Measurements from ENCODE around the gene HNRNPH1. TPM values are rescaled to one million over a fixed set of nuclear protein-coding genes. Genes with fewer than 3 reads are reported as not detected.

The HNRNPH1 gene
- total and polyA plus RNA-seq, 10 donors = 214 to 931 (median 693) TPM

GRCh38 chr5:179609834-179610108 is 13.7 kb downstream of the HNRNPH1 start:
- Histone ChIP-seq H3K36me3 (peaks cover 5 to 100% (median 88%) of the 10 kb centered on the region in 6 donors), H3K9me3 (no peaks in the 10 kb centered on the region), H3K27me3 (replicated peaks in 1 of 7) (no peaks in the 10 kb centered on the region), H3K4me1 (peaks cover 0 to 74% (median 30%) of the 10 kb centered on the region in 6 donors), H3K4me3 (no peak overlapping the region), H3K27ac (peak overlapping the region in 1 of 8 donors; percentile 30)
- TF ChIP-seq POLR2A (IDR thresholded peaks at IDR 0.05) (no peak), CTCF (IDR thresholded peaks at IDR 0.05 in 8 of 11, conservative IDR thresholded peaks at IDR 0.05 in 3 of 11) (no peak), POLR2AphosphoS5 (IDR thresholded peaks at IDR 0.05) (no peak)
- no peak for DNase-seq
- intact Hi-C loops (cut with DNase I; ENCODE audit: low total_unique reads) = loop anchor here (10.0 kb wide), 1 partner anchor 55 kb away; the partner anchor contains the start of gene RUFY1
- whole genome bisulfite sequencing, 5 donors = 80 to 91% (median 85%) methylated on average over 7 to 8 of the region's 8 CpGs

DNA sequence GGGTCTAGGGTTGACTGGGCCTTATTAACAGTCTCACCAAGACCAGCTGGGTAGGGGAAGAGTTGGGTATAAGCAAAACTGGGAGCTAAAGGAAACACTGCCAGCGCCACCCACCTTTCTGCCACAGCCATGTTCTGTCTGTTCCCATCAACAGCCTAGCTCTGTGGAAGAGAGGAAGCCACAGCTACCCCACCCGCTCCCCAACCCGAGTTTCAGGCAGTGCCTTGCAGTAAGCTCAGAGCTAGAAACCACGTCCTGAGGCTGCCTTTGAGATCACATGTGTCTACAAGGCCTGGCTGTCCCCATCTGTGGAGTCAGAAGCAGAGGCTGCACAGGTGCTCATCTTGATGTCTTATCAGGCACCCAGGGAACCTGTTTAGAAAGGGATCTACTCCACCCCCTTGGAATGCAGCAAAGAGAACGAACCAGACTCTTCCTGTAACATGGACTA is 15.3 kb downstream of the HNRNPH1 start:
- Histone ChIP-seq H3K27ac (peak overlapping the region in 4 of 8 donors; percentile 27 to 65 (median 40)), H3K36me3 (peaks cover 0 to 100% (median 80%) of the 10 kb centered on the region in 6 donors), H3K4me3 (no peak overlapping the region), H3K4me1 (peaks cover 0 to 71% (median 33%) of the 10 kb centered on the region in 6 donors), H3K27me3 (replicated peaks in 1 of 7) (no peaks in the 10 kb centered on the region), H3K9me3 (no peaks in the 10 kb centered on the region)
- intact Hi-C loops (cut with DNase I; ENCODE audit: low total_unique reads) = no loop called here
- peak; percentile 67 for DNase-seq
- TF ChIP-seq CTCF (IDR thresholded peaks at IDR 0.05 in 8 of 11, conservative IDR thresholded peaks at IDR 0.05 in 3 of 11) (no peak), POLR2AphosphoS5 (IDR thresholded peaks at IDR 0.05) (peak in 2 of 3 donors; percentile 35 to 65), POLR2A (IDR thresholded peaks at IDR 0.05) (no peak)
- WGBS, 5 donors = 21 to 41% (median 29%) methylated on average over 4 to 5 of the region's 5 CpGs

- Histone ChIP-seq H3K4me1 (peaks cover 0 to 64% (median 30%) of the 10 kb centered on the region in 6 donors), H3K4me3 (no peak overlapping the region), H3K27ac (peak overlapping the region in 4 of 8 donors; percentile 27 to 65 (median 40)), H3K36me3 (peaks cover 0 to 100% (median 80%) of the 10 kb centered on the region in 6 donors), H3K9me3 (no peaks in the 10 kb centered on the region), H3K27me3 (replicated peaks in 1 of 7) (no peaks in the 10 kb centered on the region)
- 76 to 83% (median 79%) methylated on average over 17 to 19 of the region's 19 CpGs for WGBS, 5 donors
- TF ChIP-seq POLR2A (IDR thresholded peaks at IDR 0.05) (no peak), POLR2AphosphoS5 (IDR thresholded peaks at IDR 0.05) (peak in 2 of 3 donors; percentile 6 to 67)
- intact Hi-C loops (cut with DNase I; ENCODE audit: low total_unique reads) = no loop called here
- DNase-seq = peak; percentile 74
Observed at GRCh38 chr5:179607160-179607931, 16.1 kb downstream of the HNRNPH1 start.

DNA sequence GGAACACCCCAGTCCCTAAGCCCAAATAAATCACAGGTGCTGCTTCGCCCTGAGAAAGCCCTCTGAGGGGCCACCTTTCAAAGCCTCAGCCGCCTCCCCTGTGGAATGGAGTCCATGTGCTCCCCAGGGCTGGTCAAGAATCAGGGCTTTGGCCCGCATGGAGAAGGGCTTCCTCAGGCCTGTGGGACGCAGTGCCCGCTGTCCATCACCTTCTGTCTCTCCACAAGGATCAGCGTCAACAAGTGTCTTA is 16.6 kb downstream of the HNRNPH1 start:
- intact Hi-C loops (cut with DNase I; ENCODE audit: low total_unique reads) = no loop called here
- Histone ChIP-seq H3K4me1 (peaks cover 0 to 61% (median 29%) of the 10 kb centered on the region in 6 donors), H3K27me3 (replicated peaks in 1 of 7) (no peaks in the 10 kb centered on the region), H3K27ac (peak overlapping the region in 1 of 8 donors; percentile 65), H3K36me3 (peaks cover 0 to 100% (median 81%) of the 10 kb centered on the region in 6 donors), H3K4me3 (no peak overlapping the region), H3K9me3 (no peaks in the 10 kb centered on the region)
- DNase-seq = peak; percentile 62
- 92 to 98% (median 96%) methylated on average over 5 to 6 of the region's 6 CpGs for WGBS, 5 donors
- TF ChIP-seq POLR2A (IDR thresholded peaks at IDR 0.05) = no peak
- no peak for TF ChIP-seq POLR2AphosphoS5 (IDR thresholded peaks at IDR 0.05)
- TF ChIP-seq CTCF (IDR thresholded peaks at IDR 0.05 in 8 of 11, conservative IDR thresholded peaks at IDR 0.05 in 3 of 11) = no peak

All from spleen (tissue), 11 donors.